CD14-positive monocyte (primary cell): ENCODE results near the gene ERCC6. TPM values are rescaled to one million over a fixed set of nuclear protein-coding genes. Genes with fewer than 3 reads are reported as not detected.

Source experiments
- DNase-seq, 3 donors: peaks; one replicate each; pipeline ENCODE4 v3.0.0-alpha.2; 2011 to 2022
- H2AFZ ChIP-seq: 2 replicates; pipeline ENCODE4 v1.6.0; 2012; ENCODE audit warnings: mild to moderate bottlenecking, low read depth, low read length, inconsistent platforms; ENCODE audit not compliant: insufficient read depth, poor library complexity, severe bottlenecking
- H3K27ac ChIP-seq, 2 donors: 1 replicate in 1 of 2; 2 replicates in 1 of 2; pipeline ENCODE4 v1.5.1; 2012 to 2013; ENCODE audit warnings: low read length in 2 of 2, control low read depth in 1 of 2, inconsistent platforms in 1 of 2, low read depth in 1 of 2, mild to moderate bottlenecking in 1 of 2
- H3K27me3 ChIP-seq, 2 donors: one replicate each; pipeline versions ENCODE4 v1.6.0 to v1.6.1; 2011 to 2013; ENCODE audit warnings: low read length in 2 of 2; ENCODE audit not compliant: control insufficient read depth in 2 of 2, insufficient read depth in 2 of 2
- H3K36me3 ChIP-seq, 2 donors: replicated peaks in 1 of 2; 1 replicate in 1 of 2; 2 replicates in 1 of 2; pipeline versions ENCODE4 v1.5.1 to v1.6.1; 2012 to 2013; ENCODE audit warnings: low read length in 2 of 2, control low read depth in 1 of 2, inconsistent platforms in 1 of 2, mild to moderate bottlenecking in 1 of 2; ENCODE audit not compliant: insufficient read depth in 2 of 2, control insufficient read depth in 1 of 2
- H3K4me1 ChIP-seq, 2 donors: 1 replicate in 1 of 2; 2 replicates in 1 of 2; pipeline versions ENCODE4 v1.5.1 to v1.6.1; 2012 to 2013; ENCODE audit warnings: low read length in 2 of 2, control low read depth in 1 of 2, inconsistent platforms in 1 of 2, mild to moderate bottlenecking in 1 of 2, moderate library complexity in 1 of 2; ENCODE audit not compliant: insufficient read depth in 2 of 2, control insufficient read depth in 1 of 2
- H3K4me2 ChIP-seq: replicated peaks from 2 replicates; pipeline ENCODE3; 2012; ENCODE audit warnings: low read length, moderate library complexity, mild to moderate bottlenecking; ENCODE audit not compliant: poor library complexity, severe bottlenecking; ENCODE audit errors: extremely low read depth
- H3K4me3 ChIP-seq, 3 experiments: fragments of 200-600 bp in 1 of 3; sonication (generic) in 1 of 3; replicated peaks in 1 of 3; 1 replicate in 2 of 3; 2 replicates in 1 of 3; pipeline ENCODE4 v1.5.1; 2011 to 2013; ENCODE audit warnings: low read length in 3 of 3, mild to moderate bottlenecking in 3 of 3, control low read depth in 2 of 3, low read depth in 2 of 3, inconsistent platforms in 1 of 3, moderate library complexity in 1 of 3
- H3K79me2 ChIP-seq: 2 replicates; pipeline ENCODE4 v1.6.0; 2012; ENCODE audit warnings: mild to moderate bottlenecking, control low read depth, inconsistent platforms, low read length, moderate library complexity; ENCODE audit not compliant: insufficient read depth
- H3K9ac ChIP-seq: 2 replicates; pipeline ENCODE4 v1.6.0; 2017; ENCODE audit warnings: low read length, mild to moderate bottlenecking; ENCODE audit not compliant: insufficient read depth, poor library complexity, severe bottlenecking
- H3K9me3 ChIP-seq, 2 donors: replicated peaks in 1 of 2; 1 replicate in 1 of 2; 2 replicates in 1 of 2; pipeline versions ENCODE4 v1.5.1 to v1.6.1; 2012 to 2013; ENCODE audit warnings: low read length in 2 of 2, control low read depth in 1 of 2; ENCODE audit not compliant: control insufficient read depth in 1 of 2, insufficient read depth in 1 of 2
- H4K20me1 ChIP-seq: 2 replicates; pipeline ENCODE4 v1.6.0; 2012; ENCODE audit warnings: mild to moderate bottlenecking, low read length, control low read depth, moderate library complexity; ENCODE audit not compliant: insufficient read depth
- H3K27ac Mint-ChIP-seq, 7 donors: one replicate each; pipeline ENCODE4 v1.8.0; 2020; ENCODE audit warnings: mild to moderate bottlenecking in 7 of 7, mixed read lengths in 7 of 7, moderate library complexity in 6 of 7, inconsistent platforms in 2 of 7
- H3K27me3 Mint-ChIP-seq, 3 donors: one replicate each; pipeline ENCODE4 v1.8.0; 2021 to 2022; ENCODE audit warnings: low read depth in 3 of 3, mild to moderate bottlenecking in 3 of 3, mixed read lengths in 3 of 3, moderate library complexity in 3 of 3, inconsistent platforms in 1 of 3
- H3K36me3 Mint-ChIP-seq, 2 donors: one replicate each; pipeline ENCODE4 v1.8.0; 2020; ENCODE audit warnings: mixed read lengths in 2 of 2, inconsistent platforms in 1 of 2, mild to moderate bottlenecking in 1 of 2
- H3K4me1 Mint-ChIP-seq: one replicate; pipeline ENCODE4 v1.8.0; 2020; ENCODE audit warnings: mild to moderate bottlenecking, mixed read lengths
- H3K4me3 Mint-ChIP-seq, 2 donors: one replicate each; pipeline ENCODE4 v1.8.0; 2020; ENCODE audit warnings: mild to moderate bottlenecking in 2 of 2, mixed read lengths in 2 of 2, moderate library complexity in 1 of 2
- H3K9me3 Mint-ChIP-seq, 7 donors: one replicate each; pipeline ENCODE4 v1.8.0; 2020 to 2022; ENCODE audit warnings: mixed read lengths in 7 of 7, mild to moderate bottlenecking in 6 of 7, moderate library complexity in 6 of 7, inconsistent platforms in 2 of 7
- intact Hi-C, 2 donors: fragments of 100-400 bp; cut with micrococcal nuclease; formaldehyde crosslinking; loops; one replicate each; pipeline versions ENCODE4 v1.15.0 to v1.15.1; 2023
- polyA plus RNA-seq, 3 donors: library from polyadenylated mRNA; depleted of rRNA in 1 of 3; unstranded in 2 of 3; stranded (reverse) in 1 of 3; fragments of 300-500 nt in 2 of 3; fragments of >200 nt in 1 of 3; fragmentation: Illumina TruSeq in 2 of 3; gene quantifications; 1 replicate in 2 of 3; 2 replicates in 1 of 3; pipeline ENCODE4 v1.2.3, GENCODE V29; 2012 to 2021
- TF ChIP-seq, protein P1 (sequence below): fragments of 200-600 bp; IDR thresholded peaks from one replicate; pipeline ENCODE4 v1.8.0; 2022; ENCODE audit warnings: antibody characterized with exemption, mild to moderate bottlenecking

ERCC6 gene
- polyA plus RNA-seq, 3 donors: 5.4 to 6.2 (median 6.0) TPM

DNA sequence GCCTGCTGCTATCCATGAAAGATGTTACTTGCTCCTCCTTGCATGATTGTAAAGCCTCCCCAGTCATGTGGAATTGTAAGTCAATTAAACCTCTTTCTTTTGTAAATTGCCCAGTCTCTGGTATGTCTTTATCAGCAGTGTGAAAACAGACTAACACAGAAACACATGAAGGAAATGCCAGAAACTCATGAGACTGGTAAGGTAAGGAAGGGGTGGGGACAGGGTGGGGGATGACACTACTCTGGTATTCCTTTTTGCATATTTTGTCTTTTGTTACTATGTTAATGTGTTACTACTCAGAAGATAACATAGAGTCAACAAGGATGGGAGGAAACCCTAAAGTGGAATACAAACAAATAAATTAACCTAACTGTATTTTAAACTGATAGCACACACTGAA lies 73.2 kb downstream of the ERCC6 start:
- Histone ChIP-seq H3K9me3 (peaks cover 4 to 6% of the 10 kb centered on the region in 2 donors), H3K79me2 (no peaks in the 10 kb centered on the region), H3K4me3 (no peak overlapping the region), H3K4me2 (no peak overlapping the region), H2AFZ (no peak overlapping the region), H3K9ac (no peak overlapping the region), H3K36me3 (peaks cover 19 to 44% of the 10 kb centered on the region in 2 donors), H4K20me1 (no peaks in the 10 kb centered on the region), H3K27me3 (no peaks in the 10 kb centered on the region), H3K4me1 (no peaks in the 10 kb centered on the region), H3K27ac (no peak overlapping the region)
- TF ChIP-seq, protein P1, sequence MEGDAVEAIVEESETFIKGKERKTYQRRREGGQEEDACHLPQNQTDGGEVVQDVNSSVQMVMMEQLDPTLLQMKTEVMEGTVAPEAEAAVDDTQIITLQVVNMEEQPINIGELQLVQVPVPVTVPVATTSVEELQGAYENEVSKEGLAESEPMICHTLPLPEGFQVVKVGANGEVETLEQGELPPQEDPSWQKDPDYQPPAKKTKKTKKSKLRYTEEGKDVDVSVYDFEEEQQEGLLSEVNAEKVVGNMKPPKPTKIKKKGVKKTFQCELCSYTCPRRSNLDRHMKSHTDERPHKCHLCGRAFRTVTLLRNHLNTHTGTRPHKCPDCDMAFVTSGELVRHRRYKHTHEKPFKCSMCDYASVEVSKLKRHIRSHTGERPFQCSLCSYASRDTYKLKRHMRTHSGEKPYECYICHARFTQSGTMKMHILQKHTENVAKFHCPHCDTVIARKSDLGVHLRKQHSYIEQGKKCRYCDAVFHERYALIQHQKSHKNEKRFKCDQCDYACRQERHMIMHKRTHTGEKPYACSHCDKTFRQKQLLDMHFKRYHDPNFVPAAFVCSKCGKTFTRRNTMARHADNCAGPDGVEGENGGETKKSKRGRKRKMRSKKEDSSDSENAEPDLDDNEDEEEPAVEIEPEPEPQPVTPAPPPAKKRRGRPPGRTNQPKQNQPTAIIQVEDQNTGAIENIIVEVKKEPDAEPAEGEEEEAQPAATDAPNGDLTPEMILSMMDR: no peak
- no peaks in the 10 kb centered on the region for H3K27me3 Mint-ChIP-seq
- H3K27ac Mint-ChIP-seq: no peak overlapping the region
- intact Hi-C loops: no loop called here
- H3K4me1 Mint-ChIP-seq: no peaks in the 10 kb centered on the region
- no peak for DNase-seq
- H3K36me3 Mint-ChIP-seq: peaks cover 57 to 58% of the 10 kb centered on the region in 2 donors
- H3K9me3 Mint-ChIP-seq: peaks cover 4 to 21% (median 10%) of the 10 kb centered on the region in 7 donors
- no peak overlapping the region for H3K4me3 Mint-ChIP-seq

Other genes with a start within 250 kb of the ERCC6 start
- gene C10orf71, start 240.0 kb downstream of the ERCC6 start, polyA plus RNA-seq: not detected
- gene DRGX, start 143.0 kb downstream of the ERCC6 start, polyA plus RNA-seq: not detected
- gene SLC18A3, start 71.2 kb upstream of the ERCC6 start, polyA plus RNA-seq: not detected
- not detected for gene CHAT, start 74.9 kb upstream of the ERCC6 start, polyA plus RNA-seq
- not detected for gene C10orf53, start 140.5 kb upstream of the ERCC6 start, polyA plus RNA-seq
- gene OGDHL, start 223.2 kb upstream of the ERCC6 start, polyA plus RNA-seq: not detected